ENCODE measurements around the gene MALRD1. TPM values are rescaled to one million over a fixed set of nuclear protein-coding genes. Genes with fewer than 3 reads are reported as not detected.
A peak's percentile ranks its signal among the peaks of the same experiment; 100 is the strongest.

Gene MALRD1
- total RNA-seq, 1 experiment from 2014 or later, result 0.86 TPM

DNA sequence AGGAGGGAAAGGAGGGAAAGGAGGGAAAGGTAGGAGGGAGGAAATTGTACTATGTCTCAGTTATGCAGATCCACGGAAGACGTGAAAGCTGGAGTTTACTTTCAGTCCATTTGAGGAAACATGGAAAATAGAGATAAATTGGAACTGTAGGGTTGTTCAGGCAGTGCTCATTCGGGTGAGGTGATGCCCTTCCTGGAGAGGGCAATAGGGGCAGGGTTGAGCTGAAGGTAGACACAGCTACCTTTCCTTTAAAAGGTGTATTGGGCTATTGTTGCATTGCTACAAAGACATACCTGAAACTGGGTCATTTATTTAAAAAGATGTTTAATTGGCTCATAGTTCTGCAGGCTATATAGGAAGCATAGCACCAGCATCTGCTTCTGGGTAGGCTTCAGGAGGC is 650.7 kb downstream of the MALRD1 start:
- H3K27me3 ChIP-seq (replicated peaks; ENCODE audit: insufficient read depth, low read depth, low read length, poor library complexity), result no peaks in the 10 kb centered on the region
- ChIA-PET CTCF (no interaction called here), POLR2A (ENCODE audit: low non-redundant PET) (no interaction called here)
- intact Hi-C loops (cut with micrococcal nuclease; ENCODE audit: unreplicated experiment), result no loop called here
- BruUV-seq (replicated peaks), result no TSS peak
- H3K36me3 ChIP-seq (ENCODE audit: insufficient read depth, low read length, poor library complexity, severe bottlenecking), result no peaks in the 10 kb centered on the region
- no peaks in the 10 kb centered on the region for H3K9me3 ChIP-seq (ENCODE audit: low read depth, low read length, poor library complexity, severe bottlenecking)
- no peak overlapping the region for H3K27ac ChIP-seq (ENCODE audit: low read depth, low read length, poor library complexity, severe bottlenecking)
- no peaks in the 10 kb centered on the region for H3K4me1 ChIP-seq (ENCODE audit: insufficient read depth, low read length, poor library complexity, severe bottlenecking)
- no peak overlapping the region for H3K4me3 ChIP-seq (ENCODE audit: low read depth, low read length, poor library complexity, severe bottlenecking)
- DNase-seq (ENCODE audit: low spot score), result no peak
- no peak for TF ChIP-seq EZH2 (IDR thresholded peaks at IDR 0.05; ENCODE audit: borderline replicate concordance, low read depth, low read length, poor library complexity, severe bottlenecking)
- TF ChIP-seq, protein P1, sequence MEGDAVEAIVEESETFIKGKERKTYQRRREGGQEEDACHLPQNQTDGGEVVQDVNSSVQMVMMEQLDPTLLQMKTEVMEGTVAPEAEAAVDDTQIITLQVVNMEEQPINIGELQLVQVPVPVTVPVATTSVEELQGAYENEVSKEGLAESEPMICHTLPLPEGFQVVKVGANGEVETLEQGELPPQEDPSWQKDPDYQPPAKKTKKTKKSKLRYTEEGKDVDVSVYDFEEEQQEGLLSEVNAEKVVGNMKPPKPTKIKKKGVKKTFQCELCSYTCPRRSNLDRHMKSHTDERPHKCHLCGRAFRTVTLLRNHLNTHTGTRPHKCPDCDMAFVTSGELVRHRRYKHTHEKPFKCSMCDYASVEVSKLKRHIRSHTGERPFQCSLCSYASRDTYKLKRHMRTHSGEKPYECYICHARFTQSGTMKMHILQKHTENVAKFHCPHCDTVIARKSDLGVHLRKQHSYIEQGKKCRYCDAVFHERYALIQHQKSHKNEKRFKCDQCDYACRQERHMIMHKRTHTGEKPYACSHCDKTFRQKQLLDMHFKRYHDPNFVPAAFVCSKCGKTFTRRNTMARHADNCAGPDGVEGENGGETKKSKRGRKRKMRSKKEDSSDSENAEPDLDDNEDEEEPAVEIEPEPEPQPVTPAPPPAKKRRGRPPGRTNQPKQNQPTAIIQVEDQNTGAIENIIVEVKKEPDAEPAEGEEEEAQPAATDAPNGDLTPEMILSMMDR (conservative IDR thresholded peaks at IDR 0.05; ENCODE audit: low read depth, low read length), result no peak

DNA sequence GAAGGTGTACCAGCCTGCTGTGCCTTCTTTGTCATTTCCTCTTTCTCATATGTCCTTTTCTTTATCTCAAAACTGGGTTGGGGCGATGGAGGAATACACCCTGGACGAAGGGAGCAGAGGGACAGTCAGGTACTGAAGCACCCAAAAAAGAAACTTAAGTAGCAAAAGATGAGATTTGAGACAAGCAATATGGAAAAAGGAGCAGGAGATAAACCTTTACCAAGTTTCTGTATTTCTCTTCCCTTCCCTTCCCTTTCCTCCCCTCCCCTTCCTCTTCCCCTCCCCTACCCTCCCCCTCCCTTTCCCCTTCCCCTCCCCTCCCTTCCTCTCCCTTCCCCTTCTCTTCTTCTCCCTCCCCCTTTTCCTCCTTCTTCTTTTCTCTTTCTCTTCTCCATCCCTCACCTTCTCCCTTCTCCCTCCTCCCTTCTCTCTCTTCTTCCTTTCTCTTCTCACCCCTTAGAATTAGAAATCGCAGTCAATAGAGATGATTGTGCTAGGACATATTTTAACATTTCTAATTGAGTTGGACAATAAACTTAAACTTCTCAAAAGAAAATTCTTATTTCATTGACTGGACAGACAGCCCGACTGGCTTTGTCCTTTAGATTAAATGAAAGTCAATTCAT is 652.9 kb downstream of the MALRD1 start:
- POLR2A ChIA-PET (ENCODE audit: low non-redundant PET), result no interaction called here
- Histone ChIP-seq H3K27ac (ENCODE audit: low read depth, low read length, poor library complexity, severe bottlenecking) (no peak overlapping the region), H3K27me3 (replicated peaks; ENCODE audit: insufficient read depth, low read depth, low read length, poor library complexity) (no peaks in the 10 kb centered on the region), H3K4me3 (ENCODE audit: low read depth, low read length, poor library complexity, severe bottlenecking) (no peak overlapping the region), H3K36me3 (ENCODE audit: insufficient read depth, low read length, poor library complexity, severe bottlenecking) (no peaks in the 10 kb centered on the region), H3K4me1 (ENCODE audit: insufficient read depth, low read length, poor library complexity, severe bottlenecking) (no peaks in the 10 kb centered on the region), H3K9me3 (ENCODE audit: low read depth, low read length, poor library complexity, severe bottlenecking) (no peaks in the 10 kb centered on the region)
- TF ChIP-seq, protein P1 (conservative IDR thresholded peaks at IDR 0.05; ENCODE audit: low read depth, low read length), result no peak
- no TSS peak for BruUV-seq (replicated peaks)
- no peak for DNase-seq (ENCODE audit: low spot score)
- CTCF ChIA-PET, result no interaction called here
- intact Hi-C loops (cut with micrococcal nuclease; ENCODE audit: unreplicated experiment), result no loop called here

DNA sequence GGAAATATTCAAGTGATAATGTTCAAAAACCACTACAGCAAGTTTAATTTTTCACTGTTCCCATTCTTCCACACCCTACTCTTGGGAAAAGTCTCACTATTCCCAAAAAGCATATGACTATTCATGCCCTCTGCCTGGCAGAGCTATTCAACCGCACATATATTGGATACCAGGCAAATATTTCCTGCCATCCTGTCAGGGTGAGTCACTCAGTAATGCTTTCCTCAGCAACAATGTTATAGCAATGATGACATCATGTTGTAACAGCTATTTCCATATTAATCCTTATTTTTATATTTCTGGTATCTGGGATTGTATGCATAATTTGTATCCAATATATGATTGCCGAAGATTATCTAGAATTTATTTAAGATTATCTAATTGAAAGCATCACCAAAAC is 653.6 kb downstream of the MALRD1 start:
- Histone ChIP-seq H3K4me3 (ENCODE audit: low read depth, low read length, poor library complexity, severe bottlenecking) (no peak overlapping the region), H3K4me1 (ENCODE audit: insufficient read depth, low read length, poor library complexity, severe bottlenecking) (no peaks in the 10 kb centered on the region), H3K9me3 (ENCODE audit: low read depth, low read length, poor library complexity, severe bottlenecking) (no peaks in the 10 kb centered on the region), H3K36me3 (ENCODE audit: insufficient read depth, low read length, poor library complexity, severe bottlenecking) (no peaks in the 10 kb centered on the region), H3K27me3 (replicated peaks; ENCODE audit: insufficient read depth, low read depth, low read length, poor library complexity) (no peaks in the 10 kb centered on the region), H3K27ac (ENCODE audit: low read depth, low read length, poor library complexity, severe bottlenecking) (no peak overlapping the region)
- peak; percentile 52 for DNase-seq (ENCODE audit: low spot score)
- TF ChIP-seq, protein P1 (conservative IDR thresholded peaks at IDR 0.05; ENCODE audit: low read depth, low read length), result no peak
- no peak for TF ChIP-seq EZH2 (IDR thresholded peaks at IDR 0.05; ENCODE audit: borderline replicate concordance, low read depth, low read length, poor library complexity, severe bottlenecking)
- POLR2A ChIA-PET (ENCODE audit: low non-redundant PET), result no interaction called here
- CTCF ChIA-PET, result no interaction called here
- BruUV-seq (replicated peaks), result no TSS peak
- intact Hi-C loops (cut with micrococcal nuclease; ENCODE audit: unreplicated experiment), result no loop called here

Data from A673 (cell line).